NB4 (cell line): Measurements from ENCODE around the gene S1PR5.

Source experiments
- CTCF ChIP-seq: IDR thresholded peaks from one replicate; pipeline ENCODE4 v1.5.1; 2012; ENCODE audit warnings: low read depth, low read length
- POLR2A ChIP-seq: IDR thresholded peaks from 2 replicates; pipeline ENCODE4 v1.6.1; 2011; ENCODE audit warnings: mild to moderate bottlenecking; ENCODE audit not compliant: insufficient read length; ENCODE audit errors: extremely low read depth

DNA sequence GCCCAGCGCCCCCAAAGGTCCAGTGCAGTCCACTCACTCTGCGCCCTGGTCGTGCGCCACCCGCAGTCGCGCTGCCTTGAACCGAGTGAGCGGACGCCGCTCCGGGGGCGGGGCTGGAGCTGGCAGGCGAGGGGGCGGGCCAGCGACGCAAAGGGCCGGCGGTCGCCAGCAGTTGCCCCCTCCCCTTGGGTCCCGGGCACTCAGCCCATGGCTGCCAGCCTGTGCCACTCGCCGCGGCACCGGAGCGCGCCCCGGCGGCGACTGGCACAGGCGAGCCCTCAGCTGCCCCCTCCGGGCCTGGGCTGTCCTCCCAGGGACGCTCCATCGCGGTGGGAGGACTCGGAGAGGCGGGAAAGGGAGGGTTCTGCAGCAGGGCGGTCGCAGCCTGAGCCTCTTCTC, at the start of gene S1PR5:
- no peak for TF ChIP-seq CTCF
- no peak for TF ChIP-seq POLR2A
